ENCODE measurements around the gene HDAC4. TPM values are rescaled to one million over a fixed set of nuclear protein-coding genes. Genes with fewer than 3 reads are reported as not detected.

HDAC4 gene
- total and polyA plus RNA-seq, 2 experiments from 2014 or later = 8.1 to 41.8 TPM

GRCh38 chr2:239093952-239094351 is 306.9 kb downstream of the HDAC4 start (continued):
- TF ChIP-seq, protein P1, sequence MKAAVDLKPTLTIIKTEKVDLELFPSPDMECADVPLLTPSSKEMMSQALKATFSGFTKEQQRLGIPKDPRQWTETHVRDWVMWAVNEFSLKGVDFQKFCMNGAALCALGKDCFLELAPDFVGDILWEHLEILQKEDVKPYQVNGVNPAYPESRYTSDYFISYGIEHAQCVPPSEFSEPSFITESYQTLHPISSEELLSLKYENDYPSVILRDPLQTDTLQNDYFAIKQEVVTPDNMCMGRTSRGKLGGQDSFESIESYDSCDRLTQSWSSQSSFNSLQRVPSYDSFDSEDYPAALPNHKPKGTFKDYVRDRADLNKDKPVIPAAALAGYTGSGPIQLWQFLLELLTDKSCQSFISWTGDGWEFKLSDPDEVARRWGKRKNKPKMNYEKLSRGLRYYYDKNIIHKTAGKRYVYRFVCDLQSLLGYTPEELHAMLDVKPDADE (IDR thresholded peaks at IDR 0.05) = no peak
- TF ChIP-seq ZNF331 (CRISPR knock-in tag; IDR thresholded peaks at IDR 0.05; ENCODE audit: low read depth) = no peak
- TF ChIP-seq, protein P2, sequence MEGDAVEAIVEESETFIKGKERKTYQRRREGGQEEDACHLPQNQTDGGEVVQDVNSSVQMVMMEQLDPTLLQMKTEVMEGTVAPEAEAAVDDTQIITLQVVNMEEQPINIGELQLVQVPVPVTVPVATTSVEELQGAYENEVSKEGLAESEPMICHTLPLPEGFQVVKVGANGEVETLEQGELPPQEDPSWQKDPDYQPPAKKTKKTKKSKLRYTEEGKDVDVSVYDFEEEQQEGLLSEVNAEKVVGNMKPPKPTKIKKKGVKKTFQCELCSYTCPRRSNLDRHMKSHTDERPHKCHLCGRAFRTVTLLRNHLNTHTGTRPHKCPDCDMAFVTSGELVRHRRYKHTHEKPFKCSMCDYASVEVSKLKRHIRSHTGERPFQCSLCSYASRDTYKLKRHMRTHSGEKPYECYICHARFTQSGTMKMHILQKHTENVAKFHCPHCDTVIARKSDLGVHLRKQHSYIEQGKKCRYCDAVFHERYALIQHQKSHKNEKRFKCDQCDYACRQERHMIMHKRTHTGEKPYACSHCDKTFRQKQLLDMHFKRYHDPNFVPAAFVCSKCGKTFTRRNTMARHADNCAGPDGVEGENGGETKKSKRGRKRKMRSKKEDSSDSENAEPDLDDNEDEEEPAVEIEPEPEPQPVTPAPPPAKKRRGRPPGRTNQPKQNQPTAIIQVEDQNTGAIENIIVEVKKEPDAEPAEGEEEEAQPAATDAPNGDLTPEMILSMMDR (conservative IDR thresholded peaks at IDR 0.05; ENCODE audit: low read depth in 2 of 2) = no peak

GRCh38 chr2:239093542-239093941 is 307.3 kb downstream of the HDAC4 start:
- H3K27me3 ChIP-seq (ENCODE audit: insufficient read depth) = no peaks in the 10 kb centered on the region
- Mint-ChIP-seq H3K36me3 (ENCODE audit: low read depth) (peaks cover 8% of the 10 kb centered on the region; the same call in 2 of the 3 replicates), H3K27me3 (ENCODE audit: insufficient read depth, low read depth, poor library complexity) (peaks cover 4% of the 10 kb centered on the region), H3K9me3 (no peaks in the 10 kb centered on the region), H3K4me3 (no peak overlapping the region), H3K4me1 (peaks cover 8% of the 10 kb centered on the region; the same call in 2 of the 3 replicates), H3K27ac (no peak overlapping the region)
- no peaks in the 10 kb centered on the region for H3K79me2 ChIP-seq (replicated peaks; ENCODE audit: insufficient read depth)
- DNase-seq (ENCODE audit: low spot score) (no peak), ATAC-seq (no peak)
- H3K27ac ChIP-seq (ENCODE audit: low read depth) = no peak overlapping the region
- no peak overlapping the region for H2AFZ ChIP-seq
- no peaks in the 10 kb centered on the region for H3K9me2 ChIP-seq (ENCODE audit: insufficient read depth)
- no peak overlapping the region for H3K4me2 ChIP-seq
- no peaks in the 10 kb centered on the region for H3F3A ChIP-seq (replicated peaks; ENCODE audit: low read depth)
- no peaks in the 10 kb centered on the region for H3K4me1 ChIP-seq (ENCODE audit: insufficient read depth)
- H4K20me1 ChIP-seq (replicated peaks; ENCODE audit: insufficient read depth) = no peaks in the 10 kb centered on the region
- H3K4me3 ChIP-seq = no peak overlapping the region
- H3K36me3 ChIP-seq (ENCODE audit: insufficient read depth) = no peaks in the 10 kb centered on the region
- TF ChIP-seq ZNF114 (CRISPR knock-in tag; IDR thresholded peaks at IDR 0.05) = no peak
- no peak for TF ChIP-seq STAT1 (IDR thresholded peaks at IDR 0.05; ENCODE audit: unreplicated experiment)
- TF ChIP-seq POLR2AphosphoS5 (IDR thresholded peaks at IDR 0.05; ENCODE audit: low read depth) = no peak
- no peak for TF ChIP-seq EZH2 (IDR thresholded peaks at IDR 0.05; ENCODE audit: low read depth, unreplicated experiment)
- TF ChIP-seq, protein P2 (conservative IDR thresholded peaks at IDR 0.05; ENCODE audit: low read depth in 2 of 2) = no peak
- TF ChIP-seq ZNF331 (CRISPR knock-in tag; IDR thresholded peaks at IDR 0.05; ENCODE audit: low read depth) = no peak
- no peak for TF ChIP-seq REST (IDR thresholded peaks at IDR 0.05; ENCODE audit: unreplicated experiment)
- TF ChIP-seq NANOG (IDR thresholded peaks at IDR 0.05; ENCODE audit: borderline replicate concordance) = no peak
- TF ChIP-seq, protein P1 (IDR thresholded peaks at IDR 0.05) = no peak
- TF ChIP-seq EZH2phosphoT487 (IDR thresholded peaks at IDR 0.05; ENCODE audit: unreplicated experiment) = no peak

Data from GM23338 (cell line).